ENCODE measurements around the gene MPRIP. TPM values are rescaled to one million over a fixed set of nuclear protein-coding genes. Genes with fewer than 3 reads are reported as not detected.

MPRIP gene
- total and polyA plus RNA-seq, 2 of the 13 experiments (the other 11 are each of a cell fraction or from before 2014, with no cell fraction given), result 50.2 to 52.4 TPM

- TF ChIP-seq HMGXB3 (CRISPR knock-in tag; IDR thresholded peaks at IDR 0.05; ENCODE audit: borderline replicate concordance) (no peak), HNF4G (IDR thresholded peaks at IDR 0.05; ENCODE audit: borderline replicate concordance, low read depth, low read length) (0 out of 2 replicates have a peak, but pooled peaks have one; percentile 18), HNF4G (CRISPR knock-in tag; IDR thresholded peaks at IDR 0.05; ENCODE audit: borderline replicate concordance, low read depth) (no peak), KLF12 (CRISPR knock-in tag; IDR thresholded peaks at IDR 0.05; ENCODE audit: borderline replicate concordance) (no peak), GATAD1 (CRISPR knock-in tag; IDR thresholded peaks at IDR 0.05) (no peak), ZKSCAN1 (IDR thresholded peaks at IDR 0.05; ENCODE audit: low read length) (no peak), ZC3H4 (CRISPR knock-in tag; IDR thresholded peaks at IDR 0.05; ENCODE audit: borderline replicate concordance) (no peak), NFAT5 (CRISPR knock-in tag; IDR thresholded peaks at IDR 0.05) (no peak), GATA4 (IDR thresholded peaks at IDR 0.05; ENCODE audit: borderline replicate concordance, low read depth) (no peak), NR2F1 (CRISPR knock-in tag; IDR thresholded peaks at IDR 0.05) (no peak), NFE2 (CRISPR knock-in tag; IDR thresholded peaks at IDR 0.05) (no peak), HOMEZ (CRISPR knock-in tag; IDR thresholded peaks at IDR 0.05; ENCODE audit: low read depth) (no peak), NFATC3 (CRISPR knock-in tag; IDR thresholded peaks at IDR 0.05) (no peak), ZNF251 (CRISPR knock-in tag; IDR thresholded peaks at IDR 0.05) (no peak), SOX6 (IDR thresholded peaks at IDR 0.05) (no peak), SOX6 (CRISPR knock-in tag; IDR thresholded peaks at IDR 0.05) (no peak), ZNF317 (CRISPR knock-in tag; IDR thresholded peaks at IDR 0.05) (no peak), THAP7 (CRISPR knock-in tag; IDR thresholded peaks at IDR 0.05) (no peak), ZNF850 (CRISPR knock-in tag; conservative IDR thresholded peaks at IDR 0.05) (no peak), HDAC1 (CRISPR knock-in tag; IDR thresholded peaks at IDR 0.05) (peak; percentile 75)
These were observed 1.2 kb upstream of the MPRIP start (continued) for GRCh38 chr17:17041018-17041521.
